Natural killer cell (primary cell): ENCODE data around the gene SNAP25. TPM values are rescaled to one million over a fixed set of nuclear protein-coding genes. Genes with fewer than 3 reads are reported as not detected.

ENCODE experiments used
- ATAC-seq, 3 donors: fragments of 150-1000 bp in 2 of 3; fragments of 200-7000 bp in 1 of 3; cut with Tn5 transposase; 1 replicate in 1 of 3; 2 replicates in 2 of 3; pipeline ENCODE4 v1.10.0; 2021; ENCODE audit warnings: mild to moderate bottlenecking in 2 of 3, moderate library complexity in 2 of 3
- DNase-seq, 2 donors: peaks; one replicate each; pipeline versions ENCODE4 v3.0.0 to v3.0.0-alpha.2; 2013 to 2021; ENCODE audit warnings: mixed read lengths in 1 of 2
- H3K27ac ChIP-seq: one replicate; pipeline ENCODE4 v1.5.1; 2013; ENCODE audit warnings: mild to moderate bottlenecking, low read length
- H3K27me3 ChIP-seq: one replicate; pipeline ENCODE4 v1.6.1; 2013; ENCODE audit warnings: low read length; ENCODE audit not compliant: control insufficient read depth, insufficient read depth
- H3K36me3 ChIP-seq: one replicate; pipeline ENCODE4 v1.6.1; 2013; ENCODE audit warnings: low read length; ENCODE audit not compliant: control insufficient read depth, insufficient read depth
- H3K4me1 ChIP-seq: one replicate; pipeline ENCODE4 v1.6.1; 2013; ENCODE audit warnings: low read length; ENCODE audit not compliant: control insufficient read depth, insufficient read depth
- H3K4me3 ChIP-seq: one replicate; pipeline ENCODE4 v1.5.1; 2013; ENCODE audit warnings: low read length
- H3K9me3 ChIP-seq: one replicate; pipeline ENCODE4 v1.6.1; 2013; ENCODE audit warnings: low read length; ENCODE audit not compliant: control insufficient read depth, insufficient read depth
- H3K27ac Mint-ChIP-seq, 2 donors: one replicate each; pipeline ENCODE4 v1.8.0; 2022; ENCODE audit warnings: mild to moderate bottlenecking in 2 of 2, mixed read lengths in 2 of 2, moderate library complexity in 1 of 2
- H3K27me3 Mint-ChIP-seq, 2 donors: one replicate each; pipeline ENCODE4 v1.8.0; 2022; ENCODE audit warnings: low read depth in 2 of 2, mixed read lengths in 2 of 2
- H3K36me3 Mint-ChIP-seq: one replicate; pipeline ENCODE4 v1.8.0; 2022; ENCODE audit warnings: mixed read lengths
- H3K4me1 Mint-ChIP-seq, 2 donors: one replicate each; pipeline ENCODE4 v1.8.0; 2022; ENCODE audit warnings: mixed read lengths in 2 of 2
- H3K4me3 Mint-ChIP-seq: one replicate; pipeline ENCODE4 v1.8.0; 2022; ENCODE audit warnings: mild to moderate bottlenecking, moderate library complexity, mixed read lengths
- H3K9me3 Mint-ChIP-seq, 2 donors: one replicate each; pipeline ENCODE4 v1.8.0; 2022; ENCODE audit warnings: mixed read lengths in 2 of 2
- WGBS: methylation state at CpG from one replicate; pipeline ENCODE4 v1.1.7; 2013; ENCODE audit warnings: missing lambda C conversion rate; ENCODE audit not compliant: insufficient coverage; 5-methylcytosine and 5-hydroxymethylcytosine counted together
- intact Hi-C: fragments of 100-400 bp; cut with micrococcal nuclease; formaldehyde crosslinking; loops from one replicate; pipeline ENCODE4 v1.14.2; 2022
- total RNA-seq, 4 donors: library from RNA; stranded (reverse); fragments of 120-200 nt in 1 of 4; gene quantifications; one replicate each; pipeline versions ENCODE4 v1.2.3 to v1.2.4, GENCODE V29; 2013 to 2022
- TF ChIP-seq, protein P1 (sequence below): fragments of 200-600 bp; IDR thresholded peaks from one replicate; pipeline ENCODE4 v1.8.0; 2022; ENCODE audit warnings: antibody characterized with exemption

The SNAP25 gene
- total RNA-seq, 3 donors from 2014 or later (not counting 1 experiment from before 2014, with no cell fraction given): not detected

DNA sequence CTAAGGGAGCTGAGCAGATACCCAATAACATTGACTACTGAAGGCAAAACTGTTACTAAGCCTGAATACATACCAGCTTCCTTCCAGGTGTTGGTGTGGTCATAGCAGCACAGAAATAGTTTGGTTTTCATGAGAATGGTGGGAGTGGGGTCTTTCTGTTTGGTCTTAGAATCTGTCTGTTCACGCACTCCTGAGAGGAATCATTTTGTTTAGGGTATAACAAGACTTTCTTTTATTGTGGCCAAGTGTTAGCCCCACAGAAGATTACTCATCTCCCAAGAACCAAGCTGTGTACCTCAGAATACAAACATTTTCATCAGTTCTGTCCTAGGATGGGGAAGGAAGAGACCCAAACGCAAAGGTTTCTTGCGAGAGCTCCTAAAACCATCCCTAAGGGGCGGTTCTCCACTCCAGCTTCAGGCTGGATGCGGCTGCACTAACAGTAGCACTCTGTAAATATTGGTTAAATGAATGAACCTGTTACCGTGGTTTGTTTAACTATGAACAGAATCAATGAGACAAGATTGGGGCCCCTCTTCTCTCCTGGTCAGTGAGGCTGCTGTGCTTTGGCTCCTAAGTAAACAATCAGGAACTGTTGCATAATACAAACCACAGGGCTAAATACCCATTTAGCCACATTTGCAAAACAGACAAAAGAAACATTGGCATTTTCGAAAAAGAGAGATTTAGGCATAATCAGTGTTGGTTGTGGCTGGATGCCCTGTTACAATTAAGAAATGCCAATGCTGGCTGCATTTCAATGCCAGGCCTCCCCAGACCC, 44.9 kb downstream of the SNAP25 start:
- intact Hi-C loops: no loop called here
- Mint-ChIP-seq H3K27ac (no peak overlapping the region), H3K4me3 (no peak overlapping the region), H3K36me3 (no peaks in the 10 kb centered on the region), H3K9me3 (no peaks in the 10 kb centered on the region), H3K4me1 (no peaks in the 10 kb centered on the region), H3K27me3 (peaks cover 6 to 16% of the 10 kb centered on the region in 2 donors)
- DNase-seq: no peak
- Histone ChIP-seq H3K27me3 (no peaks in the 10 kb centered on the region), H3K9me3 (no peaks in the 10 kb centered on the region), H3K36me3 (no peaks in the 10 kb centered on the region), H3K4me3 (no peak overlapping the region), H3K27ac (no peak overlapping the region), H3K4me1 (no peaks in the 10 kb centered on the region)
- 91% methylated on average over 5 of the region's 7 CpGs for WGBS
- TF ChIP-seq, protein P1, sequence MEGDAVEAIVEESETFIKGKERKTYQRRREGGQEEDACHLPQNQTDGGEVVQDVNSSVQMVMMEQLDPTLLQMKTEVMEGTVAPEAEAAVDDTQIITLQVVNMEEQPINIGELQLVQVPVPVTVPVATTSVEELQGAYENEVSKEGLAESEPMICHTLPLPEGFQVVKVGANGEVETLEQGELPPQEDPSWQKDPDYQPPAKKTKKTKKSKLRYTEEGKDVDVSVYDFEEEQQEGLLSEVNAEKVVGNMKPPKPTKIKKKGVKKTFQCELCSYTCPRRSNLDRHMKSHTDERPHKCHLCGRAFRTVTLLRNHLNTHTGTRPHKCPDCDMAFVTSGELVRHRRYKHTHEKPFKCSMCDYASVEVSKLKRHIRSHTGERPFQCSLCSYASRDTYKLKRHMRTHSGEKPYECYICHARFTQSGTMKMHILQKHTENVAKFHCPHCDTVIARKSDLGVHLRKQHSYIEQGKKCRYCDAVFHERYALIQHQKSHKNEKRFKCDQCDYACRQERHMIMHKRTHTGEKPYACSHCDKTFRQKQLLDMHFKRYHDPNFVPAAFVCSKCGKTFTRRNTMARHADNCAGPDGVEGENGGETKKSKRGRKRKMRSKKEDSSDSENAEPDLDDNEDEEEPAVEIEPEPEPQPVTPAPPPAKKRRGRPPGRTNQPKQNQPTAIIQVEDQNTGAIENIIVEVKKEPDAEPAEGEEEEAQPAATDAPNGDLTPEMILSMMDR: no peak
- ATAC-seq: no peak

DNA sequence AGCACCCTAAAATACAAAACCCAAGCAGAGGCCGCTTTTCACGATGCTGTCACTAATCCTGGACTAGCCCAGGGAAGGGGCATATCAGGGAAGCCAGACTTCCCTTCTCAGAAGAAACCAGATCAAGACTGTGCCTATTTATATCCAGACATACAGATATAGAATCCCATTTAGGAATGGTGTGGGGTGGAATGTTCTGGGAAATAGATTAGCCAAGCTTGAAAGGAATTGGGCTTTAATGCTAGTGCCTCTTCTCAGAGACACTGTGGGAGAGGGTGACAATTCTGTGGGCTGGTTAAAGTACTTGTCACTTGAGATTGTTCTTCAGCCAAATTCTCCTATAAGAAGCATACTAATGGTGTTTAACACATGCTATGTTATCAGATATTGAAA, 45.5 kb downstream of the SNAP25 start:
- Histone ChIP-seq H3K9me3 (no peaks in the 10 kb centered on the region), H3K4me3 (no peak overlapping the region), H3K36me3 (no peaks in the 10 kb centered on the region), H3K4me1 (no peaks in the 10 kb centered on the region), H3K27me3 (no peaks in the 10 kb centered on the region), H3K27ac (no peak overlapping the region)
- TF ChIP-seq, protein P1: no peak
- H3K36me3 Mint-ChIP-seq: no peaks in the 10 kb centered on the region
- intact Hi-C loops: no loop called here
- no peaks in the 10 kb centered on the region for H3K4me1 Mint-ChIP-seq
- no peaks in the 10 kb centered on the region for H3K9me3 Mint-ChIP-seq
- H3K27ac Mint-ChIP-seq: no peak overlapping the region
- peaks cover 6 to 14% of the 10 kb centered on the region in 2 donors for H3K27me3 Mint-ChIP-seq
- H3K4me3 Mint-ChIP-seq: no peak overlapping the region
- ATAC-seq: no peak
- DNase-seq: no peak
- WGBS: 65% methylated on average over 2 of the region's 2 CpGs

DNA sequence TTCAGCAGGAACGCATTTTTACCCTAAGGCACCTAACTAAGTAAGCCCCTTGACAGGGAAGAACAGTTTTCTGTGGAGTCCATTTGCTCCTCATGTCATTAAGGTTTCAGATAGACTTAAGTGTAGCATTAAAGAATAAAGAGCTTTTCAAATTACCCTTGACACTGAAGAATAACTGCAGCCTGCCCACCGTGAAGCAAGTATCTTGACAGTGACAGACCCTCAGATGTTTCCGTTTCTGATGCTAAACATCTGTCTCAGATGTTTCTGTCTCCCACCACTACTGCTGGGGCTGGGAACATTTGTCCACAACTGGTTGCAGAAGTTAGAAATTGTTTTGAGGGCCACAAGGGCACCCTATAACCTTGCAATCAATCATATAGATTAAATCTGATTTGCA, 50.0 kb downstream of the SNAP25 start:
- Mint-ChIP-seq H3K4me3 (no peak overlapping the region), H3K27me3 (peaks cover 10 to 11% of the 10 kb centered on the region in 2 donors), H3K9me3 (no peaks in the 10 kb centered on the region), H3K27ac (no peak overlapping the region), H3K4me1 (no peaks in the 10 kb centered on the region), H3K36me3 (no peaks in the 10 kb centered on the region)
- DNase-seq (no peak), ATAC-seq (no peak)
- Histone ChIP-seq H3K27ac (no peak overlapping the region), H3K9me3 (no peaks in the 10 kb centered on the region), H3K4me1 (no peaks in the 10 kb centered on the region), H3K4me3 (no peak overlapping the region), H3K27me3 (no peaks in the 10 kb centered on the region), H3K36me3 (no peaks in the 10 kb centered on the region)
- WGBS: 86% methylated on average over 3 of the region's 3 CpGs
- TF ChIP-seq, protein P1: no peak
- intact Hi-C loops: no loop called here

DNA sequence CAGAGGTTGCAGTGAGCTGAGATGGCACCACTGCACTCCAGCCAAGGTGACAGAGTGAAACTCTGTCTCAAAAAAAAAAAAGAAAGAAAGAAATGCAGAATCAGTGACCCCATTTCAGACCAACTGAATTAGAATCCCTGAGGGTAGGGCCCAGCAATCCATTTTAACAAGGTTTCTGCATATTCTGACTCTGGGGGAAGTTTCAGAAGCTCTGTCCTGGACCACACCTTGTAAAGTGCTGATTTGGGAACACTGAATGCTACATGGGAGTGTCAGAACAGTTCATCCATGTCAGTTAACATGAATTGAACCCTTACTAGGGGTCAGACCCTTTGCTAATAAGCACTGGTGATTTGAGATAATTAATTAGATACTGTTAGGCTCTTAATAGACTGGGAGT, 52.0 kb downstream of the SNAP25 start:
- H3K9me3 Mint-ChIP-seq: no peaks in the 10 kb centered on the region
- DNase-seq: no peak
- no peak overlapping the region for H3K27ac Mint-ChIP-seq
- intact Hi-C loops: no loop called here
- H3K36me3 Mint-ChIP-seq: no peaks in the 10 kb centered on the region
- TF ChIP-seq, protein P1: no peak
- no peaks in the 10 kb centered on the region for H3K4me1 Mint-ChIP-seq
- H3K4me3 ChIP-seq: no peak overlapping the region
- ATAC-seq: no peak
- H3K4me3 Mint-ChIP-seq: no peak overlapping the region
- no peaks in the 10 kb centered on the region for H3K36me3 ChIP-seq
- no peaks in the 10 kb centered on the region for H3K9me3 ChIP-seq
- H3K4me1 ChIP-seq: no peaks in the 10 kb centered on the region
- H3K27me3 ChIP-seq: no peaks in the 10 kb centered on the region
- H3K27ac ChIP-seq: no peak overlapping the region
- H3K27me3 Mint-ChIP-seq: peaks cover 10 to 11% of the 10 kb centered on the region in 2 donors
